Stimulated activated CD4-positive, alpha-beta T cell treated with anti-CD3 and anti-CD28 coated beads, Interleukin-2, amount 100 ng/mL, for 48 hours (primary cell): ENCODE measurements around the gene RAB3GAP1.

ENCODE experiments used
- DNase-seq, 2 donors: peaks; one replicate each; pipeline ENCODE4 v3.0.0-alpha.2; 2020

RAB3GAP1 gene

GRCh38 chr2:135164431-135164830 is 112.3 kb downstream of the RAB3GAP1 start:
- DNase-seq, result no peak

- DNase-seq, result no peak
Measured at GRCh38 chr2:135167273-135167672, 115.2 kb downstream of the RAB3GAP1 start.

DNA sequence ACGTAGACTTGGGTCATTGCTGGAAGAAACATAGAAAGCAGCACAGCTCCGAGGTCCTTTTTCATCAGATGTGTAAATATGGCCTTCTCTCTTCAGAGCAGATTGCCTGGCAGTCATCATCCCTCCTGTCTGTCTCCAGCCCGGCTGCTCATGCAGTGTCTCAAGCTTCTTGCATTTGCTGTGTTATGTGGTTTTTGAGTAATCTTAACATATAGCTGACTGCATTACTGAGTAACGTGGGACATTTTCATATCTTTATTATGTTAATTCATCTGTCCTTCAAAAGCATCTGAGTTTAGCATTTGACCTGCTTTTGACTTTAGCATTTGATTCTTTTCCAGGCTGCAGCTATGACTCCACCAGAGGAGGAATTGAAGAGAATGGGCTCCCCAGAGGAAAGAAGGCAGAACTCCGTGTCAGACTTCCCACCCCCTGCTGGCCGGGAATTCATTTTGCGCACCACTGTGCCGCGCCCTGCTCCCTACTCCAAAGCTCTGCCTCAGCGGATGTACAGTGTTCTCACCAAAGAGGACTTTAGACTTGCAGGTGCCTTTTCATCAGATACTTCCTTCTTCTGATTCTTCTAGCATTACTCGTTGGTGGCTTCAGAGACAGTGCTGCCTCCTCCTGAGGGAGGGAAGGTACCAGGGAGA is 116.2 kb downstream of the RAB3GAP1 start:
- DNase-seq, result no peak

GRCh38 chr2:135169900-135170753 is 118.0 kb downstream of the RAB3GAP1 start:
- DNase-seq, result no peak

GRCh38 chr2:135174049-135174809 is 122.1 kb downstream of the RAB3GAP1 start:
- no peak for DNase-seq

- no peak for DNase-seq
Measured at GRCh38 chr2:135174810-135175093, 122.7 kb downstream of the RAB3GAP1 start.

DNA sequence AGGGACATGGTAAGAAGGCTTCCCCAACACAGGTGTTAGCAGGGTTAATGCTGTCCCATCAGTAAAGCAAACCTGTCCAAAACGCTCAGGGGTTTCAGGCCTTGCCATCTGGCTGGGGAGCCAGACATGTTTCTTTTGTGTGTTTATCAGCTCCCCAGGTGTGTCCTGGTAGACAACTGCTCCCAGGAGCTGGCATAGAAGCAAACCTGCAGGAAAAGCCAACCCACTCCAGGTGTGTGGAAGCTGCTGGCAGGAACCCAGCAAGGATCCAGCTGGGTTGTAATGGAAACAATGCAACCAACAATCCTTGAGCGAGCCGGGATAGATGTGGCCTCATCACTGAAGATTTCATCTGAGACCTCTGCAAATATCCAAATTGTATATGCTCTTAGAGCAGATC is 123.1 kb downstream of the RAB3GAP1 start:
- no peak for DNase-seq

DNA sequence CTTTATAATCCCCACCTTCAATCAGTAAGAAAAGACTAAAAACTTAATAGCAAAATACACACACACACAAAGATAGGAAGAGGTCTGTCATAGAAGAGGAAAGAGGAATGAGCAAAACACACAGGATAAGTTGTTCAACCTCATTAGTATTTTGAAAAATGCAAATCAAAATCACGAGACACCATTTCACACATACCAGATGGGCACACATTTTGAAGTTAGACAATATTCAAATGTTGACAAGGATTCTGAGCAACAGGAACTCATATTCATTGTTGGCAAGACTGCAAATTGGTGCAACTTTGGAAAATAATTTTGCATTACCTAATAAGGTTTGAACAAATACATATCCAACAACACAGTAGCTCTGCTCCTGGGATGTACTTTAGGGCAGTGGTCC is 127.6 kb downstream of the RAB3GAP1 start:
- DNase-seq, result no peak

DNA sequence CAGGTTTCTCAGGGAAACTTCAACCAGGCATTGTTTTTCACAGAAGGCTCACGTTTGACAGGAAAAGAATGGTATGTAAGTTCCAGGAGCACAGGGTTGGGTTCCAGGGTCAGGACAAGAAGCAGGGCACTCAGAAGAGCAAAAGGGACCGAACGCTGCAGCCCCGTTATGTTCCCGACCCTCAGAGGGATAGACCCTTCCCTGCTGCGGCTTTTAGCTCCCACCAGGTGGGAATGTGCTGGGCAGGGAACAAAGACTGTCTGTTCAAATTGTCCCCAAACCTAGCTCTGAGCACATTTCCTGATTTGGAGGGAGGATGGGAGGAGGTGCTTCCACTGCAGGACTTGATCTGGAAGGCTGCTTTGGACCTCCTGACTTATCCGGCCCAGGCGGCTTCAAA is 130.1 kb downstream of the RAB3GAP1 start:
- DNase-seq, result no peak

- DNase-seq, result no peak
Measured at GRCh38 chr2:135182601-135183000, 130.5 kb downstream of the RAB3GAP1 start.

GRCh38 chr2:135183822-135184221 is 131.7 kb downstream of the RAB3GAP1 start:
- no peak for DNase-seq

DNA sequence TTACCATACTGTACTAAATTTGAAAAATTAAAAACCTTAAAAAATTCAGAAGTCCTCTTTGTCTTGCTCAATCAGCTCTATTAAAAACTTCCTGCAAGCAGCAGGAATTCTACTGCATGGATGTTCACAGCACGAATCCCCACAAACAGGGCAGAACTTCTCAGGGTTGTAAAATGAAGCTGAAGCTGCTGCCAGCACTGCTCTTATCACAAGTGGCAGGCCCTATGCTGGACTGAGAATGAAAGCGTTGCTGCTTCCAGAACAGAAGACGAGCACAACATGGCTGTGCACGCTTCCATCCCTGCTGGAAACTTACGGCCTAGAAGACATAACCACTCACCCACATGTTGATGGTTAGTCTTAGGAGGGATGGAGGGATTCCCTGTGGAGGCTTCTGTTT is 134.0 kb downstream of the RAB3GAP1 start:
- DNase-seq, result no peak

- DNase-seq, result no peak
Measured at GRCh38 chr2:135187270-135187669, 135.2 kb downstream of the RAB3GAP1 start.

DNA sequence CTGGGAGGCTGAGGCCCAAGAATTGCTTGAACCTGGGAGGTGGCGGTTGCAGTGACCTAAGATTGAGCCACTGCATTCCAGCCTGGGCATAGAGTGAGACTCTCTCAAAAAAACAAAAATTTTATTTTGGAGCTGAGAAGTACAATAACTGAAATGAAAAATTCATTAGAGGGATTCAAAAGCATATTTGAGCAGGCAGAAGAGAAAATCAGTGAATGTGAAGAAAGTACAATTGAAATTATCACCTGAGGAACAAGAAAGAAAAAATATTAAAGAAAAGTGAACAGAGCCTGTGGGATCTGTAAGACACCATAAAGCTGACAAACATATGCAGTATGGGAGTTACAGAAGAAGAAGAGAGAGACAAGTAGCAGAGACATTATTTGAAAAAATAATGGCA is 137.1 kb downstream of the RAB3GAP1 start:
- DNase-seq, result no peak

- no peak for DNase-seq
Measured at GRCh38 chr2:135190799-135191198, 138.7 kb downstream of the RAB3GAP1 start.

GRCh38 chr2:135198481-135198880 is 146.4 kb downstream of the RAB3GAP1 start:
- DNase-seq, result no peak

DNA sequence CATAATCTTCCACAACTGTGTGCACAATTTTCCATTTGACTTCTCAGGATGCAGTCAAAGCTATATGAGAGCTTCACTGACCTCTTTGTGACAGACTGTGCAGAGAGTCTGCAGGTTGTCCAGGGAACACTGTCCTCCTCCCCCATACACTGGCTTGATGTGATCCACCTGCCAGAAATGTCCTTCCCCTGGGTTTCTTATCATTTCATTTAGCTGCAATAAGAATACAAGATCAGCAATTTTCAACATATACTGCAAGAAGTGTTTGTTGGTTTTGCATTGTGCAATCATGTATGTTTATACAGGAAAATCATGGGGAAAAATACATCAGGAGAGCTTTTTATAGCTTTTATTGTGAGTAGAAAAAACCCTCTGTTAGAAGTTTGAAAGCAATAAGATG is 150.7 kb downstream of the RAB3GAP1 start:
- no peak for DNase-seq

- DNase-seq, result no peak
Measured at GRCh38 chr2:135203944-135204343, 151.9 kb downstream of the RAB3GAP1 start.

DNA sequence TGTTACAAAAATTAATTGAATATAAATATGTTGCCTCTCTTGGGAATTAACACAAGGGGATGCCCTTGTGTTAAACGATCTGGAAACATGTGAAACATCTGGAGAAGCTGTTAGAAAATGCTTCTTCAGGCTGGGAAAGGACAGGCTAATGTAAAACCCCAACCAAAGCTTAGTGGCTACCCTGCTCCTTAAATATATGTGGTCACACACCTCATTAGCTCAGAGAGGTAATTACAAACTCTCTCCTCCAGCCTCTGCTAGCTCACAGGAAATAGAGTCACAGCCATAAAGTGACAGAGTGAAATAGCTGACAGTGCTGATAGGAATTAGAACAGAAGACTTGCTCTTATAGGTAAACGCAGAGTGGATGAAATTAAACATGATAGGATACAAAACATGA is 155.9 kb downstream of the RAB3GAP1 start:
- no peak for DNase-seq

DNA sequence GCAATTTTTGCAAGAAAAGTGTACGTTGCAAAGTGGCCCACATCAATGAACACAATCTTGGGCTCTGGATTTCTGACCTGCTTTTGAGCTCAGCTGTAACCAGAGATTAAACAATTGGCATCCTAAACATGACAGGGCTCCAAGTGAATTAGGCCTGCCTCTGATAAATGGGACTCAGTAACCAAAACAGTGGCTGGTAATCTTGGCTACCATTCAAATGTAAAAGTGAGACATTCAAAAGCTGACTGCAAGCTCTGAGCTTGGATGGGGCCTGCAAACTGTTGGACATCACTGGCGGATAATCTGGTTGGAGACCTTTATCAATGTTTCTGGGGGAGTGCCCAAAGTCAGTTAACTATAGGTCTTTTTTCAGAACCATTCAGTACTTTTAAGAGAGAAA is 160.7 kb downstream of the RAB3GAP1 start:
- DNase-seq, result no peak

GRCh38 chr2:135218426-135218825 is 166.3 kb downstream of the RAB3GAP1 start:
- DNase-seq, result no peak

- DNase-seq, result no peak
Measured at GRCh38 chr2:135219226-135219625, 167.1 kb downstream of the RAB3GAP1 start.
